NCI-H526 treated with DMSO at 0.1 percent for 48 hours (cell line): ENCODE measurements around the gene TMEM270.

ENCODE experiments used
- DNase-seq: peaks from one replicate; lab custom pipeline; 2025; lab: John Stamatoyannopoulos, UW

Gene TMEM270

GRCh38 chr7:73888959-73889358 lies 28.0 kb downstream of the TMEM270 start:
- DNase-seq: peak; percentile 4

GRCh38 chr7:73890555-73891147 lies 29.7 kb downstream of the TMEM270 start:
- DNase-seq: no peak

- DNase-seq: no peak
Measured at GRCh38 chr7:73891178-73891885, 30.4 kb downstream of the TMEM270 start.

- no peak for DNase-seq
Measured at GRCh38 chr7:73892003-73892999, 31.3 kb downstream of the TMEM270 start.

- DNase-seq: no peak
Measured at GRCh38 chr7:73893342-73894101, 32.6 kb downstream of the TMEM270 start.

GRCh38 chr7:73894166-73894565 lies 33.2 kb downstream of the TMEM270 start:
- DNase-seq: no peak

GRCh38 chr7:73894733-73895551 lies 34.0 kb downstream of the TMEM270 start:
- DNase-seq: no peak

GRCh38 chr7:73895626-73896025 lies 34.7 kb downstream of the TMEM270 start:
- DNase-seq: no peak

- DNase-seq: no peak
Measured at GRCh38 chr7:73896454-73896853, 35.5 kb downstream of the TMEM270 start.

- no peak for DNase-seq
Measured at GRCh38 chr7:73899731-73900142, 38.8 kb downstream of the TMEM270 start.

- DNase-seq: no peak
Measured at GRCh38 chr7:73900286-73900685, 39.3 kb downstream of the TMEM270 start.

- no peak for DNase-seq
Measured at GRCh38 chr7:73901231-73901822, 40.4 kb downstream of the TMEM270 start.

- DNase-seq: no peak
Measured at GRCh38 chr7:73901823-73902597, 41.1 kb downstream of the TMEM270 start.

- DNase-seq: no peak
Measured at GRCh38 chr7:73903321-73904218, 42.6 kb downstream of the TMEM270 start.

GRCh38 chr7:73904219-73905137 lies 43.5 kb downstream of the TMEM270 start:
- no peak for DNase-seq

- no peak for DNase-seq
Measured at GRCh38 chr7:73905360-73905759, 44.4 kb downstream of the TMEM270 start.

- no peak for DNase-seq
Measured at GRCh38 chr7:73906874-73907273, 45.9 kb downstream of the TMEM270 start.
